SKM-1 treated with dmso at 0.1 percent for 144 hours (cell line): ENCODE data around the gene LRRN2.
"Not testable (repeated sequence)": the region's sequence is repeated elsewhere in the genome, so short reads cannot be mapped to it uniquely, and the experiment has no call there.

Source experiments
- DNase-seq: peaks from one replicate; lab custom pipeline; 2025; ENCODE audit not compliant: unreplicated experiment; lab: John Stamatoyannopoulos, UW

LRRN2 gene

GRCh38 chr1:204692841-204693356 lies 7.4 kb upstream of the LRRN2 start:
- no peak for DNase-seq

GRCh38 chr1:204692325-204692840 lies 6.8 kb upstream of the LRRN2 start:
- no peak for DNase-seq

- DNase-seq: not testable (repeated sequence)
These were observed 5.8 kb upstream of the LRRN2 start for GRCh38 chr1:204691328-204691730.

- DNase-seq: no peak
These were observed 3.2 kb upstream of the LRRN2 start for GRCh38 chr1:204688776-204689175.

- no peak for DNase-seq
These were observed 2.5 kb upstream of the LRRN2 start for GRCh38 chr1:204688007-204688406.

GRCh38 chr1:204684571-204685235 lies 835 bp downstream of the LRRN2 start:
- no peak for DNase-seq

- no peak for DNase-seq
These were observed 1.4 kb downstream of the LRRN2 start for GRCh38 chr1:204684206-204684570.

- DNase-seq: no peak
These were observed 2.0 kb downstream of the LRRN2 start for GRCh38 chr1:204683284-204684205.

- no peak for DNase-seq
These were observed 5.1 kb downstream of the LRRN2 start for GRCh38 chr1:204680461-204680860.

- no peak for DNase-seq
These were observed 5.5 kb downstream of the LRRN2 start for GRCh38 chr1:204680051-204680450.

GRCh38 chr1:204678721-204679475 lies 6.6 kb downstream of the LRRN2 start:
- no peak for DNase-seq

- DNase-seq: no peak
These were observed 7.7 kb downstream of the LRRN2 start for GRCh38 chr1:204677864-204678263.

- DNase-seq: no peak
These were observed 9.5 kb downstream of the LRRN2 start for GRCh38 chr1:204676043-204676442.

- no peak for DNase-seq
These were observed 11.5 kb downstream of the LRRN2 start for GRCh38 chr1:204673909-204674649.

- DNase-seq: no peak
These were observed 12.3 kb downstream of the LRRN2 start for GRCh38 chr1:204673209-204673608.

- no peak for DNase-seq
These were observed 12.9 kb downstream of the LRRN2 start for GRCh38 chr1:204672482-204673121.

- no peak for DNase-seq
These were observed 13.5 kb downstream of the LRRN2 start for GRCh38 chr1:204672069-204672468.

- DNase-seq: no peak
These were observed 15.2 kb downstream of the LRRN2 start for GRCh38 chr1:204670152-204670927.

- DNase-seq: no peak
These were observed 16.0 kb downstream of the LRRN2 start for GRCh38 chr1:204669579-204669978.

- no peak for DNase-seq
These were observed 21.2 kb downstream of the LRRN2 start for GRCh38 chr1:204664384-204664651.
